Myocyte (in vitro differentiated cells): ENCODE measurements around the gene FBXL16. TPM values are rescaled to one million over a fixed set of nuclear protein-coding genes. Genes with fewer than 3 reads are reported as not detected.

Experiments
- DNase-seq: peaks from one replicate; pipeline ENCODE4 v3.0.0-alpha.2; 2012; ENCODE audit warnings: low read depth
- total RNA-seq: library from RNA; depleted of rRNA; stranded (reverse); fragments of >200 nt; gene quantifications from 2 replicates; pipeline ENCODE4 v1.2.3, GENCODE V29; 2014

FBXL16 gene
- total RNA-seq, 1 donor from 2014 or later: 0.51 TPM

DNA sequence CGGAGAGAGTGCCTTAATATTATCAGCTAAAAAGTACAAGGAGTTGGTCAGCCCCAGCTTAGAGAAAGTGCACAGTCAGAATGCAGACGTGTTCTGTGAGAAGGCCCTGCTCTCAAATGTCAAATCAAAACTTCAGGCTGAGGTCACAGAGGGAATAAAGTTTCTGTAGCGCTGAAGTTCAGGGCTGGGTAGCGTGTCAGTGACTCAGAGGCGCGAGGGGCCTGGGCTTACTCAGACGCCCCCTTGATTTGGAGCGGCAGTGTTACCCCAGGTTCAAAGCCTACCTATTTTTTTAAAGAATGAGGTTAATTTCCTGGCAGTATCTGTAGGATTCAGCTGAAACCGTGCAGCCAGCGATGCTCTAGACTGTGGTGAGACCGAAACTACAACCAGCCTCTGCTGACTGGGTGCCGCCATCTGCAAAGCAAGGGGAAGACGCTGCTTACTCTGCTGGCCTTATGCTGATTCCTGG, 30.4 kb upstream of the FBXL16 start:
- no peak for DNase-seq

DNA sequence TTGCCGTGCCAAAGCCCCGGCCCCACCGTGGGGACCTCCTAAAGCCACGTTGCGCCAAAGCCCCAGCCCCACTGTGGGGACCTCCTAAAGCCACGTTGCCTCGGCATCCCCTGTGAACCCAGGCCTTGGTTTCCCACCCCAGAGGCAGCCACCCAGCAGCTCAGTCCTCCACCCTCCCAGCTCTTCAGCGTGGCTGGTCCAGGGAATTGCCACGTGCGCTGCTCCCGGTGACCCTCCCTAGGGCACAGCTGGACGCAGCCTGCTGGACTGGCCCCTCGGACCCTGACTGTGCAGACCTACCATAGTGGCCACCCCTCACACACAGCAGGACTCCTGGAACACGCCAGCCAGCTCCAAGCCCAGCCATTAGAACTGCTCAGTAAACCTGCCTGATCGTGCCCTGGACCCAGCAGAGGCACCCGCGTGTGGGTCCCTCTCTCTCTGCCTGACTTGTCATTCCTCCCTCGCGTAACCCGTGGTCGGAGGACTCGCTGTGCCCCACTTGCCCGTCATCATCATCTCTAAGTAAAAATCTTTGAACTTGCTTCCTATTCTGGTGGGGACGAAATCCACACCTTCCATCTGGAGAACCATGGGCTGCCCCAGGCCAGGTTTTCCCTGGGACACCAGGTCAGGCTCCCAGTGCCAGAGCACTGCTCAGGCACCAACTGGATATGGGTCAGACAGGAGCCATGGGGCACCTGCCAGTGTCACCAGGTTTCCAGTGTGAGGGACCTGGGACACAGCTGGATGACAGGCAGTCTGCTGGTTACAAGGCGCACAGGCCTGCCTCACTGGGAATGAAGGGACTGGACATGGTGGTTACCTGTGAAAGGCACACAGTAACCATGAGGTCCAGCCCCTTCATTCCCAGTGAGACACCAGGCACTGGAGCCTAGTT, 29.6 kb upstream of the FBXL16 start:
- no peak for DNase-seq

DNA sequence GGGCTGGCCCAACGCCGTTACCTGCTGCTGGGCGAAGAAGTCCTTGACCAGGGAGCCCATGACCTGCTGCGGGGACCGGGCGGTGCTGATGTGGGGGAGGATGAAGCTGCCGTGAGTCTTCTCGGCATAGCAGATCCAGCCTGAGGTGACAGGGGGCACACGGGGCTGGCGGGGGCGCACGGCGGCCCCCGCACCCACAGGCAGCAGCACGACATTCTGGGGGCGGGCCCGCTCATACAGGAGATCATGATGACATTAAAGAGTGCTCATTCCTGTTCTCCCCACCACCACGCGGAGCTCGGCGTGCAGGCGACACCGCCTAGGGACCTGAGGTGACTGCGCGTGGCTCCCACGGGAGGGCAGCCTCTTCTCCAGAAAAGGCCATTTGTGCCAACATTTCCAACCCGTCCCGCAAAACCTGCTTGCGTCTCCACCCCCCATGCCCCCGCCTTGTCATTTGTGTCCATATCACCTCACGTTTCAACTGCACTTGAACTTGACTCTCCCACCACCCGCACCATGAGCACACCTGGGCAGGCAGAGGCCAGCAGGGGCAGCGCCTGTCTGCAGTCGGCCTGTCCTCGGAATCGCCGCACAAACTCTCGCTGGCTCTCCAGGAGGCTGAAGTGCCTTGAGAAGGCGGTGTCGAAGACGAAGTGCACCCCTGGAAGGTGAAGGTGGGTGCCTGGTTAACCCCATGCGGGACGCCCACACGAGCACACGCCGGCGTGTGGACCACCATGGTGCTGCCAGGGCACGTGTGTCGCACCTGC, 28.8 kb upstream of the FBXL16 start:
- DNase-seq: no peak

DNA sequence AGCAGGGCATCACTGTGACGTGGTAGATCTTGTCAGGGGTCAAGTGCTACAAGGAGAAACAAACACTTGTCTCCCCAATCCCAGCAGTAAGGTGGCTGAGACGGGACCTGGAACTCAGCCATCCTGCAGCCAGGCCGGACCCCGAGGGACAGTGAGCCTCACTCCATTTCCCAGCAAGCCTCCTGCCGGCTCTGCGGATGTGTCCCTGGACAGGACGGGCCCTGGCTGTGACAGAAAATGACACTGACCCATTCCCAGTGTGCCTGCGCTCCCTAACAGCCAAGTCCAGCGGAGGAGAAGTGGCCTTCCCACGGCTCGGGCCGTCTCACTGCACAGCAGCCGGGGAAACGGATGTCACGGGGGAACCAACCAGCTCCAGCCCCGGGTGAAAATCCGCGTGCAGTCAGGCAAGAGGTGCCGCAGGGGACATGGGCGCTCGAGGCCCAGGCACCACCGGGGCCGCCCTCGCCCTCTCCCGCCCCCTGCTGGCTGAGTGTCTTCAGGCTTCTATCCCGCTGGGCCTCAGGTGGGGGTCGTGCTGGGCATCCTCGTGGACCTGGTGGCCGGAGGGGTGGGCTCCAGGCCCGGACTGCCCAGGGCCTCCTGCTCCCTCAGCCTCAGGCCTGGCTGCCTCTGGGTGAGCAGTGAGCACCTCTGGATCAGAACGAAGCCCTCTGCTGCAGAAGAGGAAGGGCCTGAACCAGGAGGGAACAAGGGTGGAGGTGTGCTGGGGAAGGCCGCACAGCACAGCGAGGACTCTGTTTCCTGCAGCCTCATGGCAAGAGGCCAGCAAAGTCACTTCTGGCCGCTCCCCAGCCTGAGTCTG, 28.0 kb upstream of the FBXL16 start:
- no peak for DNase-seq

DNA sequence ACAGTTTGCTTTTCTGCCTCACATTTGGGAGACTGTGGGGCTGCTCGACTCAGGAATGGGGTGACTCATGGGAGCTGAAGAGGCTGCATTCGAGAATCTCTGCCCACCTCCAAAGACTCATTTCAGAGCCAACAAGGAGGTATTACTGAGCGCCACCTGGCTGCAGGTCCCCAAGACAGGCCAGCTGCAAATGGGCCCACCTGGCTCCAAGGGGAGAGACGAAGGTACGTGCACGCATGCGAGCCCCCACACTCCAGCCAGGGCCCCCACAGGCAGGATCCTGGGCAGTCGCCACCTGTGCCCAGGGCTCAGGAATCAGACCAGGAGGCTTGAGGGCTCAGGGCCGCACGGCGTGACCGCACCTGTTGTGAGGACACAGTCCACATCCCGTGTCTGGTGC, 27.3 kb upstream of the FBXL16 start:
- DNase-seq: no peak

DNA sequence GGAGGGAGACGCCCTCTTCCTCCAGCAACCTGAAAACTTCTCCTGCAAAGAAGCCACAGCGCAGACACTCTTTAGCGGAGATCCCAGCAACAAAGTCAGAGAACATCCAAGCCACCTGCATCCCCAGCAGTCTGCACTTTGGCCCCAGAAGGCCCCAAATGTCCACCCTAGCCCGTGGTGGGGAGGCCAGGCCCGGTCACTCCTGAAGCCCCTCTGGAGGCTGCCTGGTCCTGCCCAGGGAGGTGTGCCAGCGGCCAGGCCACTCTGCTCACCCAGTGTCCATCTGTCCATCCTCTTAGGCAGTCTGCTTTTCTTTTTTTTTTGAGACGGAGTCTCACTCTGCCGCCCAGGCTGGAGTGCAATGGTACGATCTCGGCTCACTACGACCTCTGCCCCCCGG, 26.7 kb upstream of the FBXL16 start:
- DNase-seq: no peak

DNA sequence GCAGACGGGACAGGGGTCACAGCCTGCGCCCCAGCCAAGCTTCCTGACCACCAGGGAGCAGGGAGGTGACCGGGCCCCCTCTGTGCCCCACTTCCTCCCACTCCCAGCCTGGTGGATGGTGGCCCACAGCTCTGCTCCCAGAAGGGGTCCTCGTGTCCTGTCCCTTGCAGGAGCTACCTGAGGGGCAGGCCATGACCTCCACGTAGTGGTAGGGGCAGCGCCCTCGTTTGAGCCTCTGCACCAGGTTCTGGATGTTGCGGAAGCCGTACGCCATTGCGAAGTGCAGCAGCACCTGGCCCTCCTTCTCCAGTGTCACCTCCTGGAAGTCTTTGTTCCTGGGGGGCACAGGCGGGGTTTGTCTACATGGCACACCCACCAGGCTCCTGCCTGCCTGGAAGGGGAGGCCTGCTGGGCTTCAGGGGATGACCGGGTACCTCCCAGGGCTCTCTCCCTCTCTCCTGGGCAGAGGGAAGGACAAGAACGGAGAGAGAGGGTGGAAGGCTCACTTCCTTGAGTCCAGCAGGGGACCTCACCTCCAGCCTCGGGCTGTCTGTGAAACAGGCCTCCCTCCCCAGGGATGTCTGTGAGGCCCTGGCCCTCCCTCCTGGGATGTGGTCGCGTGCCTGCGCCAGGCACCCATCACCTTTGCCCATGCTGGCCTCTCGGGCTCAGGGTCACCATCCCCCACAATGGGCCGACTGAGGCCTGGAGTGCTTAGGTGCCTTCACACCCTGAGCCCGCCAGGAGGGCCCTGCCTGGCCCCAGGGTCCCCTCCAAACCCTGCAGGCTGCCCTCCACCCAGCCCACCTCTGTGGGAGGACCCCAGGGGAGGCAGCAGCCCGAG, 25.3 kb upstream of the FBXL16 start:
- no peak for DNase-seq

DNA sequence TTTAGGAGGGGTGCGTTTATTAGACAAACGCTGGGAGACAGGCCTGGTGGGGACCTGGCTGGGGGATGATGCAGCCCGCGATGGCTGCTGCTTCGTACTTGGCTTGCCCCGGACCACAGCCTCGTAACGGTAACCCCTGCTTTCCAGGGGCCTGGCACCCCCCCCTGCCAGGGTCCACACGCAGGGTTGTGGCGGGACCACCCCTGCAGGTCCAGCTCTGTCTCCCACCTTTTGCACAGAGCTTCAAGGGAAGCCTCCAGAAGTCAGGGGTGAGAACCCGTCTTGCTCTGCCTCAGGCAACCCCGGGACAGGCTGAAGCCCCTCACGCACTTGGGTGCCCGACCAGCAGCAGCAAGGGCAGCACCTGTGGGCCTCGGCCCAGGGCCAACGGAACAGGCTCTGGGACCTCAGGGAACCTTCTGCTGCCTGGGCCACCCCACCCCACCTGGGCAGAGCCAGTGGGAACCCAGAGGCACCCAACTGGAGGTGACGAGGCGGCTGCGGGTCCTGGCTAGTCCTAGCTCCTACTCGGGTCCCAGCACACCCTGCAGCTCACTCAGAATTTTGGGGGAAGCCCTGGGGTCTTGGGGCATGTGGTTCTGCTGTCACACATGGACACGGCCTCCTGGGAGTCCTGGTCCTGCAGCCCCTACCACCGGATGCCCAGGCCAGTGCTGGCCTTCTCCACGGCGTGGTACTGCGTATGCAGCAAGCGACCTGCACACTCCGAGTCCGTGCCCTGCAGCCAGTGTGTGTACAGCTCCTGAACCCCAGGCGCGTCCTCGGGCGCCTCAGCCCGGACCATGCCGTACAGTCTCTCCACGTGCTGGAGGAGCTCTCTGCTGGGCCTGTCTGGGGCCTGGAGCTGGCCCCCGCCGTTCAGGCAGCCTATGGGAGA, 24.4 kb upstream of the FBXL16 start:
- no peak for DNase-seq

DNA sequence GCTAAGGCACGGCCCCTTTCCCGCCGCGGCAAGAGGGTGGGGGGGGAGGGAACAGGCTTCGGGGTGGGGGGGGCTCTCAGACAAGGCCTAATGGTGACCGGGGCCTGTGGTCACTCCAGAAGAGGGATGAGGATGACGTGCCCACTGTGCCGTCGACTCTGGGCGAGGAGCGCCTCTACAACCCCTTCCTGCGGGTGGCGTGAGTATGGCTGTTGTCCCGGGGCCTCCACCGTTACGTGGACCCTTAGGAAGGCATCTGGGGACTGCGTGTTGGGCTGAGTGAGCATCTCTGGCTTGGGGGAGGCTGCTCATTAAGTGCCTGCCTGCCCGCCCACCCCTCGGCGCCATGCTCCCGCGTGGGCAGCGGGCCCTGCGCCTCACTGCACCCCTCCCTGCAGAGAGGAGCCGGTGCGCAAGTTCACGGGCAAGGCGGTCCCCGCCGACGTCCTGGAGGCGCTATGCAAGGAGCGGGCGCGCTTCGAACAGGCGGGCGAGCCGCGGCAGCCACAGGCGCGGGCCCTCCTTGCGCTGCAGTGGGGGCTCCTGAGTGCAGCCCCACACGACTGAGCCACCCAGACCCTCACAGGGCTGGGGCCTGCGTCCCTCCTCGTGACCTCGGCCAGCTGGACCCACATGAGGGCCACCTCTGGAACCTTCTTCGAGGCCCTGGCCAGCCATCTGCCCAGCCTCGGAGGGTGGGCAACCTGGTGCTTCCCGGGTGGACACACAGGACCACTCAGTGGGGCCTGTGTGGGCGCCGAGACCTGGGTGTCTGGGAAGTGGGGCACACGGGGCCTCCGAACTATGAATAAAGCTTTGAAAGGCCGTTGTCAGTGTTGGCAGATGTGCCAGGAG, 23.5 kb upstream of the FBXL16 start:
- DNase-seq: no peak

DNA sequence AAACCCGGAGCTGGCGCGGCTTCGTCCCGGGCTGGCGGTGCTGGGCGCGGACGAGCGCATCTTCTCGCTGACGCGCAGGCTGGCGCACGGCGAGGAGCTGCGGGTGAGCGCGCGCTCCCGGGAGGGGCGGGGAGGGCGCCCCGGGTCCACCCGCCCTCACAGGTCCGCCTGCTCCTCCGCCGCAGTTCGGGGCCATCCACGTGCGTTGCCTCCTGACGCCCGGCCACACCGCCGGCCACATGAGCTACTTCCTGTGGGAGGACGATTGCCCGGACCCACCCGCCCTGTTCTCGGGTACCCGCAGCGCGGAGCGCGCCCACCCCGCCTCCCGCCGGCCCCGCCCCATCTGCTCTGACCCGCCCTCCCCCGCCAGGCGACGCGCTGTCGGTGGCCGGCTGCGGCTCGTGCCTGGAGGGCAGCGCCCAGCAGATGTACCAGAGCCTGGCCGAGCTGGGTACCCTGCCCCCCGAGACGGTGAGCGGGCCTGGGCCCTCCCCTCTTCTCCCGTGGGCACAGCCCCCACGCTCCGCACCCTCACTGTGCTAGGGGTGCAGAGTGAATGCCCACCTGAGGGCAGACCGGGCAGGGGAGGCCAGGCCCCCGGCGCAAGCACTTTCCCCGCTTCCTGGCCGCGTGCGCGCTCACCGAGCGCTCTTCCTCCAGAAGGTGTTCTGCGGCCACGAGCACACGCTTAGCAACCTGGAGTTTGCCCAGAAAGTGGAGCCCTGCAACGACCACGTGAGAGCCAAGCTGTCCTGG, 22.7 kb upstream of the FBXL16 start:
- peak; percentile 84 for DNase-seq

DNA sequence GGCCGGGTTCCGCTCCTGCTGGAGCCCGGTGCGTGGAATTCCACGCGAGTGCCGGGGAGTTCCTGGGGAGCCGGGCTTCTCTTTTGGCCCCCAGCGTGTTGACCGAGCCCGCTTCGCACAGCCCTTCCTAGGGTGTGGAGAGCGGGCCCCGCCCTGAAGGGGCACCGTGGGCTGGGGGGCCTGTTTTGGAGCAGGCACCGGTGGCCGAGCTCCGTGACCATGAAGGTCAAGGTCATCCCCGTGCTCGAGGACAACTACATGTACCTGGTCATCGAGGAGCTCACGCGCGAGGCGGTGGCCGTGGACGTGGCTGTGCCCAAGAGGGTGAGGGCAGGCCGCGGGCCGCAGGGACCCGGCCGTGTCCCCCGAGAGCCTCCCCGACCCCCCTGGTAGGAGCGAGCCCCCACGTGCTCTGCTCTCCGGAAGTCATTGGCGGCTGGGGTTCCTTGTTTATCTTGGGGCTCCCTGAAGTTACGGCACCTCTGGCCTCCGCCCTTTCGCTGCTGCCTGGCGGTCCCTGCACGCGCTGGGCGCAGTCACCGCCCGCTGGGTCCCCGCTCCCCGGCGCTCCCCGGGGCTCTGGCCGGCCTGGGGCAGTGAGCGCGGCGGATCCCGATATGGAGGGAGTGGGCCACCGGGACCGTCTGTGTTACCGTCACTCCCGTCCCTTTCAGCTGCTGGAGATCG, 21.8 kb upstream of the FBXL16 start:
- no peak for DNase-seq

DNA sequence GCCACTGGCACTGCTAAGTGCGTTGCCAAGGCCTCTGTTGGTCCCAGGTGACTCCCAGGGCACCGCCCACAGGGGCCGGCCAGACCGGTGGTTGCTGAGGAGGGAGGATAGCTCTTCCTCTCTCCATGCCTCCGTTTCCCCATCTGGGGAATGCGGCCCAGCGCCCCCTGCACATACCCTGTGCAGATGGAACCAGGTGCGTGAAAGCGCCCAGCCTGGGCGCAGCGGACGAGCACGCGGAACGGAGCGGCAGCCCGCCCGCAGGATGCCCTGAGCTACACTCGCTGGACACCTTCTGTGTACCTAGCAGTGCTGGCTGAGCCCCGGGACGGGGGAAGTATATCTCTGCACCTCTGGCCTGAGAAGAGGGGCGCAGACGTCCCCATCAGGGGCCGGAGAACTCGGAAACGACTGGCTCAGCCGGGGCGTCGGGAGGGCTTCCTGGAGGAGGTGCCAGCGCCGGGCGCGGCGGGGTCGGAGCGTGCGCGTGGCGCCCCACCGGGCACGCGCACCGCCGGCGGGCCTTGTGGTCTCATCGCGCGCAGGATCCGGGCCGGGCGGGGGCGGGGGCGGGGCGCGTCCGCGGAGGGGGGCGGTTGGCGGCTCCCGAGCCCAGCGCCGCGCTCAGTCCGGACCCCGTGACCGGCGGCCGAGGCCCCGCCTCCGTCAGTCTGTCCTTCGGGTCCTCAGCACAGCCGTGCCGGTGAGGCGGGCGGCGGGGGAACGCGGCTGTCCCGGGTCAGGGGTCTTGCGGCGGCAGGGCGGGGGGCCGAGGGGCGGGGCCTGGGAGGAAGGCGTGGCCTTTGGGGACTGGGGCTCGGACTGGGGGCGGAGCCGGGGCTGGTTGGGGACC, 21.1 kb upstream of the FBXL16 start, which contains the start of the genes CCDC78 and HAGHL:
Gene CCDC78, minus strand, starts transcription at position 6 of the 853 bp plus-strand sequence. CDS start 76 bp downstream, outside the sequence.
Gene HAGHL, plus strand, starts transcription at position 669 of the 853 bp plus-strand sequence. CDS start 404 bp downstream, outside the sequence.
- DNase-seq: peak; percentile 67

DNA sequence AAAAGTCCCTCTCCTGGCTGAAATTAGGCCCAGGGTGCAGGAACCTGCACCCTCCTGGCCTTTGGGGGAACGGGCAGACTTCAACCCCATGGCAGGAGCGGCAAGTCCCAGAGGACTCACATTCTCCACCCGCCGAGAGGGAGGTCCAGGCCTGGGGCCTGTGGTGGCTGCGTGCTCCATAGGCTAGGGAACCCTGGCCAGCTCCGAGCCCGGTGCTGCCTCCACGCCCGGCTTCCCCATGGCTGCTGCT, 20.5 kb upstream of the FBXL16 start:
- no peak for DNase-seq

DNA sequence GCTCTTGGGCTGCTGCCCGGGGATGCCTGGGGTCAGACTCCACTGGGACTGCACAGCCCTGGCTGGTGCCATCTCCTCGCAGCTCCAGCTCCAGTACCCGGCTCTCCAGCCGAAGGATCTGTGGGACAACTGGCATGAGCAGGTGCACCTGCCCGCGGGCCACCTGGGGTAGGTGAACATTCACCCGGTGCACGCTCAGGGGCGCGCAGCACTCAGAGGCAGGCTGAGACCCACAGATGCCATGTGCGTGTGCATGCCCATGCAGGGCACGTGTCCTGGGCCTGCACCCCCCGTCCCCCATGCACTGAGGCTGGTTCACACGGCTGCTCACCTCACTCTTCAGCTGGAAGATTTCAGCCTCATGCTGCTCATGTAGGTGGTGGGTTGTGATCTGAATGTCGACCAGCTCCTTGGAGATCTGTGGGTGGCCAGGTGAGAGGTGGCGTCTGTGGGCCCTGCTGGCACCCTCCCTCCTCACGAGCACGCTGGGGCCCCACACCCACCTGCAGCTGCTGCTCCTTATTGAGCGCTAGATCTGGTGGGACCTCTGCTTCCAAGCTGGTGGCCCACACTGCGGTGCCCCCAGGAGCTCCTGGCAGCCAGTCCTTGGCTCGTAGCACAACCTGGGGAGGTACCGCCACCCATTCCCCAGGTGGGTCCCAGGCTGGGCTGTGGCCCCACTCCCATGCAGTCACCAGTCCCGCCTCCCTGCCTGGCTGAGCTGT, 20.0 kb upstream of the FBXL16 start:
- DNase-seq: no peak

DNA sequence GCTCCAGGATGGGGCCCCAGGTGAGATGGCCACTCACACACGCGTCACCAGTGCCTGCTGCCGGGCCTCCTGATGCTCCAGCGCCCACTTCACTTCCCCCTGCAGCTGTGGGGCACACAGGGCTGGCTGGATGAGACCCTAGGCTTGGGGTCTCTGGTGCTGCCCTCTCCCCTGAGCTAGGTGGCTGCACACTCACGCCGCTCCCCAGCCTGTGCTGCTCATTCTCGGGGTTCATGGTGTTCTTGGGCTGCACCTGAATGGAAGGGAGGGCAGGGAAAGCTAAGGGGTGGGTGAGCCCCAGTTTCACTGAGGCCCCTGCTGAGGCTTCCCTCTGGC, 19.4 kb upstream of the FBXL16 start:
- DNase-seq: no peak
